Colonic mucosa (tissue), 4 donors: ENCODE results near the gene FHIT. TPM values are rescaled to one million over a fixed set of nuclear protein-coding genes. Genes with fewer than 3 reads are reported as not detected.

Source experiments
- DNase-seq: peaks from one replicate; pipeline ENCODE4 v3.0.0-alpha.2; 2020
- H3K27ac ChIP-seq: fragments of 200-600 bp; one replicate; pipeline ENCODE4 v1.8.0; 2021
- H3K27me3 ChIP-seq: fragments of 200-600 bp; one replicate; pipeline ENCODE4 v1.8.0; 2021
- H3K36me3 ChIP-seq: fragments of 200-600 bp; one replicate; pipeline ENCODE4 v1.8.0; 2021
- H3K4me1 ChIP-seq: fragments of 200-600 bp; one replicate; pipeline ENCODE4 v1.8.0; 2021; ENCODE audit warnings: mild to moderate bottlenecking
- H3K4me3 ChIP-seq: fragments of 200-600 bp; one replicate; pipeline ENCODE4 v1.8.0; 2021
- H3K9ac ChIP-seq, 2 donors: one replicate each; pipeline ENCODE4 v1.7.0; 2013; ENCODE audit warnings: control low read depth in 2 of 2, low read depth in 2 of 2, low read length in 2 of 2
- H3K9me3 ChIP-seq: fragments of 200-600 bp; one replicate; pipeline ENCODE4 v1.8.0; 2021
- intact Hi-C: fragments of 100-400 bp; cut with DNase I; formaldehyde crosslinking; loops from one replicate; pipeline ENCODE4 v1.14.1; 2022
- total RNA-seq, 2 donors: library from RNA; stranded (reverse); fragmentation: NEBNext Ultra II Directional in 1 of 2; extraction: Animal tissue kit (Norgen Biotek cat#: 25700) in 1 of 2; gene quantifications; one replicate each; pipeline ENCODE4 v1.2.1, GENCODE V29; 2021
- TF ChIP-seq, protein P1 (sequence below): fragments of 200-600 bp; IDR thresholded peaks from one replicate; pipeline ENCODE4 v1.8.0; 2022; ENCODE audit warnings: antibody characterized with exemption, mild to moderate bottlenecking
- donor health status: healthy.
- donor health status: DM: no; HTN: no; CAD: no.
- donor health status: DM: no; HTN: no; CAD: no.

FHIT gene
- total RNA-seq, 2 donors from 2014 or later: 7.7 to 9.4 TPM

DNA sequence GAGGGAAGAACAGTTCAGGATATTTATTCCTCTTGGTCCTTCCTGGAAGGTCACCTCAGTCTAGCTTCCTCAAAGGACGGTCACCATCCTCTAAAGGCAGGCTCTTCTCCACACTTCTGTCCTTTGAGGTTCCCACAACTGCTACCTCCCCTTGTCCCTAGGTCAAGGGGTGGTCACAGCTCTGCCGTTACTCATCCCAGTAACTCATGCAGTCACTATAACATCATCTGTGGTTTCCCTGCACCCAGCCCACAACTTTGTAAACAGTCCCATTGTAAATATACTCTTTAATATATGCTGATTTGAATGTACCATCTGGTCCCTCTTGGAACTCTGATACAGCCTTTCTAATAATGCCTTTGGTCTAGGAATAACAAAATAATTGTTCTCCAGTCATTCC lies 887.4 kb downstream of the FHIT start:
- TF ChIP-seq, protein P1, sequence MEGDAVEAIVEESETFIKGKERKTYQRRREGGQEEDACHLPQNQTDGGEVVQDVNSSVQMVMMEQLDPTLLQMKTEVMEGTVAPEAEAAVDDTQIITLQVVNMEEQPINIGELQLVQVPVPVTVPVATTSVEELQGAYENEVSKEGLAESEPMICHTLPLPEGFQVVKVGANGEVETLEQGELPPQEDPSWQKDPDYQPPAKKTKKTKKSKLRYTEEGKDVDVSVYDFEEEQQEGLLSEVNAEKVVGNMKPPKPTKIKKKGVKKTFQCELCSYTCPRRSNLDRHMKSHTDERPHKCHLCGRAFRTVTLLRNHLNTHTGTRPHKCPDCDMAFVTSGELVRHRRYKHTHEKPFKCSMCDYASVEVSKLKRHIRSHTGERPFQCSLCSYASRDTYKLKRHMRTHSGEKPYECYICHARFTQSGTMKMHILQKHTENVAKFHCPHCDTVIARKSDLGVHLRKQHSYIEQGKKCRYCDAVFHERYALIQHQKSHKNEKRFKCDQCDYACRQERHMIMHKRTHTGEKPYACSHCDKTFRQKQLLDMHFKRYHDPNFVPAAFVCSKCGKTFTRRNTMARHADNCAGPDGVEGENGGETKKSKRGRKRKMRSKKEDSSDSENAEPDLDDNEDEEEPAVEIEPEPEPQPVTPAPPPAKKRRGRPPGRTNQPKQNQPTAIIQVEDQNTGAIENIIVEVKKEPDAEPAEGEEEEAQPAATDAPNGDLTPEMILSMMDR: no peak
- intact Hi-C loops: no loop called here
- Histone ChIP-seq H3K36me3 (no peaks in the 10 kb centered on the region), H3K9me3 (no peaks in the 10 kb centered on the region), H3K9ac (no peak overlapping the region), H3K4me1 (no peaks in the 10 kb centered on the region), H3K27ac (no peak overlapping the region), H3K27me3 (no peaks in the 10 kb centered on the region), H3K4me3 (no peak overlapping the region)
- DNase-seq: no peak

DNA sequence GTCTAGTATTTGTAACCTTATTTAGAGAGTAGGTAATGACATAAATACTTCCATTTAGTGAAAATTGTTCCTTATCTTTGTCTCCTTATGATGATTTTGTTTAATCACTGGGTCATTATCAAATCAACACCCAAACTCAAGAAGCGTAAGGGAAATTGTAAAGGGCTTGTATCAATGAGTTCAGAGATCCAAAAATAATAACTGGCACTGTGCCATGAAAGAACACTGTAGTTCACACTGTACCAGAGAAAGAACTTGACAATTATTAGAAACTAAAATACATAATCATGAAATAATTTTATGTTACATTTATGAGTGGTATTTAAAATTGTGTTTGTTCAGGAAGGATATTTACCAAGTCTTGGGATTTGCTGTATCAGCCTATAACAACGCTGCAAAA lies 895.4 kb downstream of the FHIT start:
- TF ChIP-seq, protein P1: no peak
- Histone ChIP-seq H3K9ac (no peak overlapping the region), H3K27ac (no peak overlapping the region), H3K36me3 (no peaks in the 10 kb centered on the region), H3K27me3 (no peaks in the 10 kb centered on the region), H3K9me3 (no peaks in the 10 kb centered on the region), H3K4me1 (no peaks in the 10 kb centered on the region), H3K4me3 (no peak overlapping the region)
- DNase-seq: no peak
- intact Hi-C loops: no loop called here

DNA sequence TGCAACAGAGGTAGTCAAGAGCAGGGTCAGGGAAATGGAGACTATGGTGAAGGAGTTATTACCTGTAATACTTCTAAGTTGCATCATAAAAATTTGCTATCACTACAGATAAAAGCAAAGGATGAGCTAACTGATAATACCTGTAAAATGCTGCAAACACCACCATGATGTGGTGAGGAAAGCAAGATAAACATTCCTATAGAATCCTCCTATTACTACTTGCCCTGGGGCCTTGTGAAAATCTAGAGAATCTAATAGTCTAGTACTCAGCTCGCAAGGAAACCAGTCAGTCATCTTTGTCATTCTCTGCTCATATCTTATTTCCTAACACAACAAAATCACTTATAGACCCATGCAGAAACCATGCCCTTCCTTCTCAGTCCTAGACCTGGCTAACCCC lies 899.8 kb downstream of the FHIT start:
- no peaks in the 10 kb centered on the region for H3K4me1 ChIP-seq
- H3K36me3 ChIP-seq: no peaks in the 10 kb centered on the region
- no peaks in the 10 kb centered on the region for H3K27me3 ChIP-seq
- no peaks in the 10 kb centered on the region for H3K9me3 ChIP-seq
- DNase-seq: no peak
- H3K4me3 ChIP-seq: no peak overlapping the region
- no peak overlapping the region for H3K27ac ChIP-seq
- TF ChIP-seq, protein P1: no peak
- no peak overlapping the region for H3K9ac ChIP-seq
- intact Hi-C loops: no loop called here

DNA sequence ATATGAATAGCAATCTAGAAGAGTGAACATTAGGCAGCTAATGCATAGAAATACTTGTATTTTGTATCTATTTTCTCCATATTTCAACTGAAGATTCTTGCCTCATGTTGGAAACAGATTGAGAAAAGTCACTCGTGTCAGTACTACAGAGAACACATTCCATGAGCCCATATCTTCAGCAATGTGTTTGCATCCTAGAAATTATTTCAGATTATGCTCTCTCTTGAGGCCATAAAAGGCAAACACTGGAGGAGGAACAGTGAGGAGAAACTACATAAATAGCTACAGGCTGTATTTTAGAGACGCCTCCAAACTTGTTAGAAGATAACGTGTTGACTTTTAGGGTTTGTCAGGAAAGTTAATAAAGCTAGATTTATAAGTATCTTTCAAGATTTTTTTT lies 906.9 kb downstream of the FHIT start:
- H3K4me3 ChIP-seq: no peak overlapping the region
- TF ChIP-seq, protein P1: no peak
- H3K9me3 ChIP-seq: no peaks in the 10 kb centered on the region
- H3K27ac ChIP-seq: no peak overlapping the region
- no peak for DNase-seq
- H3K4me1 ChIP-seq: no peaks in the 10 kb centered on the region
- intact Hi-C loops: no loop called here
- H3K27me3 ChIP-seq: no peaks in the 10 kb centered on the region
- H3K9ac ChIP-seq: no peak overlapping the region
- H3K36me3 ChIP-seq: no peaks in the 10 kb centered on the region

DNA sequence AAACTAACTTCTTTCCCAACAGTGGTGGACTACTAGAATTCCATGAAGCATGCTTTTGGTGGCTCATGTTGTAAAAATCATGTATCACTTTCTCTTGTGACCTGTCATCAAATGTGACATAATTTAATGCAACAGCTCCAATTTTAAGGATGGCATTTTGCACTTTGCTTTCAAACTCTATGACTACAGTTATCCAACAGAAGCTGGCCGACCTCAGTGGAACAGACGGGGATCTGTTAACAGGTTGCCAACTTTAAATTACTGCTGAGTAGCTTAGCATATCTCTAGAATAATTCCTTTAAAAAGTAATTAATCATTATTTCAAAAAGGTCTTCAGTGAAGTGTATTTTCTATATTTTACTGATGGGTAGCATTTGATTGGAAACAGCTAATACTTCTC lies 907.4 kb downstream of the FHIT start:
- DNase-seq: no peak
- H3K27me3 ChIP-seq: no peaks in the 10 kb centered on the region
- H3K4me1 ChIP-seq: no peaks in the 10 kb centered on the region
- TF ChIP-seq, protein P1: no peak
- no peak overlapping the region for H3K4me3 ChIP-seq
- intact Hi-C loops: no loop called here
- H3K27ac ChIP-seq: no peak overlapping the region
- H3K9me3 ChIP-seq: no peaks in the 10 kb centered on the region
- no peaks in the 10 kb centered on the region for H3K36me3 ChIP-seq
- H3K9ac ChIP-seq: no peak overlapping the region

DNA sequence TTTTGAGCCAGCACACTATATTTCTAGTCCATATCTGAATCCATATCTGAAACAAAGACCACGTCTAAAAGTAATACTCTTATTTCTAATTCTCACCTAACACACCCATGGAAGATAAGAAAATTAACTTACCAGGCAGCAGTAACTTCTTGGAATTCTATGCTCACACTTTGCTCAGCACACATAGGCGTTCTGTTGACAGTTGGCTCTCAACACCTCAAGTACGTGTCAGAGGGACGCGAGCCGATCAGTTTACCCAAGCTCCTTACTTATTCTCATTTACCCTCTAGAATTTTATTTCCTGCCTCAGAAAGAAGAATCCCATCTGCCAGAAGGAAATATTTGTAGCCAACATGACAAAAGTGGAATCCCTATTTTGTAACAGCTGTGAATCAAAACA lies 911.9 kb downstream of the FHIT start:
- H3K36me3 ChIP-seq: no peaks in the 10 kb centered on the region
- no peak for DNase-seq
- H3K27ac ChIP-seq: no peak overlapping the region
- H3K4me3 ChIP-seq: no peak overlapping the region
- H3K27me3 ChIP-seq: no peaks in the 10 kb centered on the region
- H3K9ac ChIP-seq: no peak overlapping the region
- H3K4me1 ChIP-seq: no peaks in the 10 kb centered on the region
- H3K9me3 ChIP-seq: no peaks in the 10 kb centered on the region
- intact Hi-C loops: no loop called here
- TF ChIP-seq, protein P1: no peak
